Sigmoid colon (tissue), 3 donors: ENCODE measurements around the gene SEMA4B.
"Not testable (repeated sequence)": the region's sequence is repeated elsewhere in the genome, so short reads cannot be mapped to it uniquely, and the experiment has no call there.

Experiments
- POLR2A ChIP-seq, 2 donors: fragments of 450-650 bp; IDR thresholded peaks; one replicate each; pipeline ENCODE4 v1.6.1; 2016; ENCODE audit warnings: antibody characterized with exemption in 2 of 2, mild to moderate bottlenecking in 2 of 2, moderate library complexity in 2 of 2
- TF ChIP-seq, protein P1 (sequence below), 4 experiments: fragments of 450-650 bp in 3 of 4; fragments of 200-600 bp in 1 of 4; IDR thresholded peaks; one replicate each; pipeline ENCODE4 v1.5.1; 2016 to 2019; ENCODE audit warnings: antibody characterized with exemption in 4 of 4, mild to moderate bottlenecking in 3 of 4, moderate library complexity in 2 of 4

DNA sequence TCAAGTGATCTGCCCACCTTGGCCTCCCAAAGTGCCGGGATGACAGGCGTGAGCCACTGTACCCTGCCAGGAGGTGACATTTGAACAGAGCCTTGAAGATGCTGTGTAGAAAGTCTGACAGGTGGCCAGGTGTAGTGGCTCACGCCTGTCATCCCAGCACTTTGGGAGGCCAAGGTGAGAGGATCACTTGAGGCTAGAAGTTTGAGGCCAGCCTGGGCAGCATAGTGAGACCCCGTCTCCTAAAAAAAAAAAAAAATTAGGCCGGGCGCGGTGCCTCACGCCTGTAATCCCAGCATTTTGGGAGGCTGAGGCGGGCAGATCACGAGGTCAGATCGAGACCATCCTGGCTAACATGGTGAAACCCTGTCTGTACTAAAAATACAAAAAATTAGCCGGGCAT is 77.3 kb downstream of the SEMA4B start:
- not testable (repeated sequence) for TF ChIP-seq POLR2A (IDR thresholded peaks at IDR 0.05)
- TF ChIP-seq, protein P1, sequence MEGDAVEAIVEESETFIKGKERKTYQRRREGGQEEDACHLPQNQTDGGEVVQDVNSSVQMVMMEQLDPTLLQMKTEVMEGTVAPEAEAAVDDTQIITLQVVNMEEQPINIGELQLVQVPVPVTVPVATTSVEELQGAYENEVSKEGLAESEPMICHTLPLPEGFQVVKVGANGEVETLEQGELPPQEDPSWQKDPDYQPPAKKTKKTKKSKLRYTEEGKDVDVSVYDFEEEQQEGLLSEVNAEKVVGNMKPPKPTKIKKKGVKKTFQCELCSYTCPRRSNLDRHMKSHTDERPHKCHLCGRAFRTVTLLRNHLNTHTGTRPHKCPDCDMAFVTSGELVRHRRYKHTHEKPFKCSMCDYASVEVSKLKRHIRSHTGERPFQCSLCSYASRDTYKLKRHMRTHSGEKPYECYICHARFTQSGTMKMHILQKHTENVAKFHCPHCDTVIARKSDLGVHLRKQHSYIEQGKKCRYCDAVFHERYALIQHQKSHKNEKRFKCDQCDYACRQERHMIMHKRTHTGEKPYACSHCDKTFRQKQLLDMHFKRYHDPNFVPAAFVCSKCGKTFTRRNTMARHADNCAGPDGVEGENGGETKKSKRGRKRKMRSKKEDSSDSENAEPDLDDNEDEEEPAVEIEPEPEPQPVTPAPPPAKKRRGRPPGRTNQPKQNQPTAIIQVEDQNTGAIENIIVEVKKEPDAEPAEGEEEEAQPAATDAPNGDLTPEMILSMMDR (IDR thresholded peaks at IDR 0.05): not testable (repeated sequence)
